Activated CD4-positive, alpha-beta T cell treated with anti-CD3 and anti-CD28 coated beads for 4 hours (primary cell): ENCODE data around the gene CCDC167.

ENCODE experiments used
- DNase-seq, 2 donors: peaks; one replicate each; pipeline ENCODE4 v3.0.0-alpha.2; 2020

The CCDC167 gene

GRCh38 chr6:37487591-37488380 is 11.9 kb downstream of the CCDC167 start:
- no peak for DNase-seq

GRCh38 chr6:37486121-37486839 is 13.4 kb downstream of the CCDC167 start:
- no peak for DNase-seq

- no peak for DNase-seq
Observed at GRCh38 chr6:37485291-37485702, 14.4 kb downstream of the CCDC167 start.

GRCh38 chr6:37484786-37485170 is 14.9 kb downstream of the CCDC167 start:
- DNase-seq: no peak

- peak; percentile 69 to 79 for DNase-seq
Observed at GRCh38 chr6:37483917-37484785, 15.5 kb downstream of the CCDC167 start.

GRCh38 chr6:37483252-37483901 is 16.3 kb downstream of the CCDC167 start:
- DNase-seq: no peak

- DNase-seq: no peak
Observed at GRCh38 chr6:37482606-37483251, 17.0 kb downstream of the CCDC167 start.

- DNase-seq: no peak
Observed at GRCh38 chr6:37481711-37482605, 17.7 kb downstream of the CCDC167 start.

GRCh38 chr6:37480951-37481534 is 18.6 kb downstream of the CCDC167 start:
- no peak for DNase-seq

- no peak for DNase-seq
Observed at GRCh38 chr6:37480118-37480736, 19.5 kb downstream of the CCDC167 start.

- DNase-seq: no peak
Observed at GRCh38 chr6:37479266-37479854, 20.3 kb downstream of the CCDC167 start.

GRCh38 chr6:37478827-37479226 is 20.9 kb downstream of the CCDC167 start:
- DNase-seq: no peak

GRCh38 chr6:37477656-37478435 is 21.8 kb downstream of the CCDC167 start:
- DNase-seq: no peak

- no peak for DNase-seq
Observed at GRCh38 chr6:37477191-37477590, 22.5 kb downstream of the CCDC167 start.

GRCh38 chr6:37474316-37474715 is 25.4 kb downstream of the CCDC167 start:
- DNase-seq: no peak

GRCh38 chr6:37473364-37474095 is 26.2 kb downstream of the CCDC167 start:
- no peak for DNase-seq

- no peak for DNase-seq
Observed at GRCh38 chr6:37467718-37468117, 32.0 kb downstream of the CCDC167 start.

GRCh38 chr6:37463110-37463509 is 36.6 kb downstream of the CCDC167 start:
- no peak for DNase-seq
